ENCODE results near the gene LRP4. TPM values are rescaled to one million over a fixed set of nuclear protein-coding genes. Genes with fewer than 3 reads are reported as not detected.

The LRP4 gene
- total RNA-seq, 2 donors from 2014 or later: 9.1 to 10.1 TPM

DNA sequence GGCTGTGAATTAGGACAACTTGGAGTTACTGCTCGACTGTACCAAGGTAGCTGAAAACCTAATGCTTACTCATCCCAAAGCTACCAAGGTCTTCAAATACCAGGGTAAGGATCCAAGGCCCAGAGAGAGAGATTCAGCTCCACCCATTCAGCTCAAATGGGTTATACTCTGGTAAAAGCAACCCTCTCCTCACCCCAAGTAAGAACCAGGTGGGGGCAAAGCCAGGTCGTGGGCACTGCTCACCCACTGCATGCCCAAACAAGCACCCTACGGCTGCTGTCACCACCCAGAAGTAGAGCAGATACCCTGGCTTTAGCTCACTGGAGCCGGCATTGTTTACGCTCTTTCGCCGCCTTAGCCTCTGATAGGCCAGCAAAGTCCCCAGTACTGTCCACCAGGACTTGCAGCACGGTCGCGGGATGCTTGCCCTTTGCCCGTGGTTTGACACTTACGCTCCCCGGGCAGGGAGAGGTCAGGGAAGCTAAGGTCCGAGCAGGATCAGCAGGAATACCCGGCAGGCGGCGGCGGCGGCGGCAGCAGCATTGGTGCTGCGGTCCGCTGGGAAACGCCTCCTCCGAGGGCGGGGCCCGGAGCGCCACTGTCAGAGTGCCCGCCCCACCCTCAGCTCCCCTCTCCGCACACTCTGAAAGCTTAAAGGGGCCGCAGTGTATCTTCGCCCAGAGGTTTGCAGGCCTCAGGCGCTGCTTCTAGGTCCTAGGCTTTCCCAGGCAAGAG, 91.9 kb downstream of the LRP4 start:
- intact Hi-C loops (cut with DNase I): no loop called here
- DNase-seq (ENCODE audit: low spot score): peak; percentile 92

GRCh38 chr11:46808799-46809431, 109.4 kb downstream of the LRP4 start:
- intact Hi-C loops (cut with DNase I): no loop called here
- DNase-seq (ENCODE audit: low spot score): no peak

Other genes starting within 250 kb of the LRP4 start
- gene ARHGAP1, start 217.9 kb downstream of the LRP4 start, total RNA-seq: 100 to 1,000 TPM; 265 to 283 TPM
- 1 to 10 TPM; 5.4 to 5.7 TPM for gene ZNF408, start 217.5 kb downstream of the LRP4 start, total RNA-seq
- not detected for gene F2, start 199.3 kb downstream of the LRP4 start, total RNA-seq
- 10 to 100 TPM; 56.8 to 66.4 TPM for gene CKAP5, start 72.3 kb downstream of the LRP4 start, total RNA-seq
- 10 to 100 TPM; 17.8 to 19.8 TPM for gene CSTPP1, start 18.2 kb upstream of the LRP4 start, total RNA-seq

Measured in posterior vena cava (tissue), 2 donors.